GM21528 (cell line): ENCODE data around the gene FYCO1.

Experiments
- ATAC-seq: cut with Tn5 transposase; IDR thresholded peaks from one replicate; pipeline ENCODE4 v1.9.1; 2021; ENCODE audit warnings: mild to moderate bottlenecking, moderate library complexity; ENCODE audit not compliant: unreplicated experiment, low FRiP score

FYCO1 gene

GRCh38 chr3:45966950-45967640 is 28.5 kb downstream of the FYCO1 start:
- no peak for ATAC-seq

- no peak for ATAC-seq
Measured at GRCh38 chr3:45966371-45966791, 29.2 kb downstream of the FYCO1 start.

GRCh38 chr3:45965653-45966052 is 30.0 kb downstream of the FYCO1 start:
- ATAC-seq = no peak

- no peak for ATAC-seq
Measured at GRCh38 chr3:45965253-45965652, 30.4 kb downstream of the FYCO1 start.

GRCh38 chr3:45964139-45964538 is 31.5 kb downstream of the FYCO1 start:
- no peak for ATAC-seq

- ATAC-seq = no peak
Measured at GRCh38 chr3:45962033-45962432, 33.6 kb downstream of the FYCO1 start.

- no peak for ATAC-seq
Measured at GRCh38 chr3:45960289-45960688, 35.3 kb downstream of the FYCO1 start.

- ATAC-seq = no peak
Measured at GRCh38 chr3:45959201-45959600, 36.4 kb downstream of the FYCO1 start.

- ATAC-seq = no peak
Measured at GRCh38 chr3:45958321-45958791, 37.3 kb downstream of the FYCO1 start.

GRCh38 chr3:45957586-45957985 is 38.0 kb downstream of the FYCO1 start:
- no peak for ATAC-seq

GRCh38 chr3:45955706-45956105 is 39.9 kb downstream of the FYCO1 start:
- no peak for ATAC-seq

GRCh38 chr3:45955017-45955647 is 40.5 kb downstream of the FYCO1 start:
- ATAC-seq = no peak

- no peak for ATAC-seq
Measured at GRCh38 chr3:45954306-45954705, 41.3 kb downstream of the FYCO1 start.

- ATAC-seq = no peak
Measured at GRCh38 chr3:45953536-45953935, 42.1 kb downstream of the FYCO1 start.

- ATAC-seq = no peak
Measured at GRCh38 chr3:45952456-45952855, 43.2 kb downstream of the FYCO1 start.

- no peak for ATAC-seq
Measured at GRCh38 chr3:45951946-45952345, 43.7 kb downstream of the FYCO1 start.

- ATAC-seq = no peak
Measured at GRCh38 chr3:45950686-45951600, 44.7 kb downstream of the FYCO1 start.

GRCh38 chr3:45950131-45950530 is 45.5 kb downstream of the FYCO1 start:
- ATAC-seq = no peak

GRCh38 chr3:45949432-45949831 is 46.2 kb downstream of the FYCO1 start:
- ATAC-seq = no peak

GRCh38 chr3:45948881-45949280 is 46.7 kb downstream of the FYCO1 start:
- no peak for ATAC-seq

GRCh38 chr3:45948311-45948781 is 47.3 kb downstream of the FYCO1 start:
- no peak for ATAC-seq
